HG03135 (cell line): ENCODE data around the gene HEG1.

Experiments used
- ATAC-seq: cut with Tn5 transposase; IDR thresholded peaks from one replicate; pipeline ENCODE4 v1.9.1; 2021; ENCODE audit warnings: mild to moderate bottlenecking, moderate library complexity; ENCODE audit not compliant: unreplicated experiment

The HEG1 gene

GRCh38 chr3:125023833-125024555 is 31.8 kb downstream of the HEG1 start:
- ATAC-seq = no peak

DNA sequence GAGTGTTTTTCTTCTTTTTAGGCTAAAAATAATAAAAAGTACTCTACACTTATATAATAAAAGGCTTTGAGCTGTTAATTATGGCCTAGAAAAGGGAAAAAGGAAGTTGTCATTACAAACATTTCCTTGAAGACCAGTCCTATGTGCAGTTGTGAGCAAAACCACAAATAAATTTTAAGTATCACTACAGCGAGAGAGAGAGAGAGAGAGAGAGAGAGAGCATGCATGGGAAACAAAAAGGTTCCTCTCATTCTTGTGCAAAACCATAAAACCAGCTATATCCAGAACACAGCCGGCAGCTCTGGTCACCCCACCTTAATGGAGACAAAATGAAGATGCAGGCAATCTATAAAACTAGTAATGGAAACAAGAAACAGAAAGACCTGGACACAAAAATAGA is 33.6 kb downstream of the HEG1 start:
- no peak for ATAC-seq

GRCh38 chr3:125019271-125019670 is 36.5 kb downstream of the HEG1 start:
- no peak for ATAC-seq

DNA sequence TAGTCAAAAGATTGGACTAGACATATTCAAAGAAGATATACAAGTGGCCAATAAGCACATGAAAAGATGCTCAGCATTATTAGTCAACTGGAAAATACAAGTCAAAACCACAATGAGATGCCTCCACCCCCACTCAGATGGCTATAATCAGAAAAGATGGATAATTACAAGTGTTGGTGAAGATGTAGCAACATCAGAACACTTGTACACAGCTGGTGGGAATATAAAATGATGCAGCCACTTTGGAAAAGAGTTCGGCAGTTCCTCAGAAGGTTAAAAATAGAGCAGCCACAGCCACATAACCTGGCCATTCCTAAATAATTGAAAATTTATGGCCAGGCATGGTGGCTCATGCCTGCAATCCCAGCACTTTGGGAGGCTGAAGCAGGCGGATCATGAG is 38.4 kb downstream of the HEG1 start:
- no peak for ATAC-seq

DNA sequence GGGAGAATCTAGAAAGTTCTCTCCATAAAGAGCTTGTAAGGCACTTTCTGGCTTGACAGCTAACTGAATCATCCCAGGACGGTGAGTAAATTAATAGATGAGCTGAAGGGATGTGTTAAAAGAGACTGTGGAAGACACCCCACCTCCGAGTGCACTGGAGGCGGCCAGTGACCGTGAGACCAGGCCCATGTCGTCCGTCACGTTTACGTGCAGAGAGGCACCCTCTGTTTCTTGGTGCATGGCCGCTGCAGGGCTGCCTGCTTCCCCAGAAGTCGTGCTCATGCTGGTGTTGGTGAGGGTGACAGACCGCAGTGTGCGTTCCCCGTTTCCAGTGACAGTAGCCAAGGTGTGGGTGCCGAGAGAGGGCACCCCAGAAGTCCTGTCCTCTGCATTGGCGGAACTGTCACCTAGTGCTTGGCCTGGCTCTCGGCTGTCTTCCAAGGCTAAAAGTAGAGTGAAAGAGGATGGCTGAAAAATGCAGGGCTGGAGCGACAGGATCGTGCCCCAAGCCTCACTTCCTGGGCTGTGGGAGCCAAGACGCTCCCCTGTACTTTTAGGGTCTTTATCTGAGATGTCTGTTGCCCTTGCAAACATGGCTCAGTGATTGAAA is 41.1 kb downstream of the HEG1 start:
- no peak for ATAC-seq

DNA sequence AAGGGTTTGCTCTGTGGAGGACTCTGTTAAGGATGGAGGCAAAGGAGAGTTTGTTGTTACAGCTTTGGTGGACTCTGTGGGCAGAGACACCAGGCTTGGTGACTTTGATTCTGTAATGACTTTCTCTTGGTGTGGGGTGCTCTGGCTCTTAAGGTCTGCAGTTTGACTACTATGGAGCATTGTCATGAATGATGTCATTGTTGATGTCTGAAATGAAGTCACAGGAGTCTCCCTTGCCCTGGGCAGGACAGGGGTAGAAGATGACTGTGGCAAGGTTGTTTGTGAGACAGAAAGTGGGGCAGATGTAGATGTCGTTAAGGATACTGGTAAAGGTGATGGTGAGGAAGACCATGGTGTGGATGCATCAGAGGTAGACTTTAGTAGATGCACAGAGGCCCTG is 42.7 kb downstream of the HEG1 start:
- no peak for ATAC-seq

DNA sequence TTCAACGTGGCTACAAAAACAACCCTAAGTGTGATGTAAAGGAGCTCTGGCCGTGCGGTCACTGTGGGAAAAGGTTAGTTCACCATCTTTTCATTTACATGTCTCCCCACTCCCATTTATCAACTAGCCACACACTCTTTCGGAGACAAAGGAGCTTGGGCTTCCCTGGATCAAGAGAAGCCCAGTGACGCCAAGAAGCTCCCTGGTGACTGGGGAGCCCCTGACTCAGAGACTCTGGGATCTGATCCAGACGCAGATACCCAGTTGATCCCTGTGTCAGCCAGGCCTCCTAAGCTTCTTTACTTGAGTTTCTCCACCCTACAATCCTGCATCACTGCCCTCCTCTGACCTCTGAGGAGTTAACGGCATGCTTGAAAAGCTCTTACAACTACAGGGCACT is 43.9 kb downstream of the HEG1 start:
- ATAC-seq = no peak

GRCh38 chr3:125010393-125010792 is 45.4 kb downstream of the HEG1 start:
- ATAC-seq = no peak

GRCh38 chr3:125008766-125009165 is 47.0 kb downstream of the HEG1 start:
- ATAC-seq = no peak

GRCh38 chr3:125006291-125006731 is 49.5 kb downstream of the HEG1 start:
- ATAC-seq = no peak

GRCh38 chr3:125005676-125006075 is 50.1 kb downstream of the HEG1 start:
- ATAC-seq = no peak

DNA sequence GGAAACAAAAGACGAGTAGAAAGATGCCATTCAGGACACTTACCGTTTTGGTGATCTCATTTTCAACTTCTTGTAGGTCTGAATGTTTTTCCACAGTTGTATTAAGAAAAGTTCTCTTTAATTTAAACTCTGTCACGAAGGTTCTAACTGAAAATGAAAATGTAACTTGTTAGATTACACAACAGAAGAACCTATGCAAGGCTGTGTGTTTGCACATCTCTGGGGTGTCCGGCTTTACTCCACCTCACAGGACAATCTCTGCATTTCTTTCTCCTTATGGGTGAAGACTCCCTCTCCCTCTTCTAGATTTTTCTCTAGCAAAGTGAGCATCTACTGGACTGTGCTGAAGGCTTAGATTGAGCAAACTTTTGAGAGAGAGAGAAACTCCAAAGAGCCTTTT is 50.6 kb downstream of the HEG1 start:
- no peak for ATAC-seq

- ATAC-seq = no peak
Measured at GRCh38 chr3:125003859-125004595, 51.8 kb downstream of the HEG1 start.

DNA sequence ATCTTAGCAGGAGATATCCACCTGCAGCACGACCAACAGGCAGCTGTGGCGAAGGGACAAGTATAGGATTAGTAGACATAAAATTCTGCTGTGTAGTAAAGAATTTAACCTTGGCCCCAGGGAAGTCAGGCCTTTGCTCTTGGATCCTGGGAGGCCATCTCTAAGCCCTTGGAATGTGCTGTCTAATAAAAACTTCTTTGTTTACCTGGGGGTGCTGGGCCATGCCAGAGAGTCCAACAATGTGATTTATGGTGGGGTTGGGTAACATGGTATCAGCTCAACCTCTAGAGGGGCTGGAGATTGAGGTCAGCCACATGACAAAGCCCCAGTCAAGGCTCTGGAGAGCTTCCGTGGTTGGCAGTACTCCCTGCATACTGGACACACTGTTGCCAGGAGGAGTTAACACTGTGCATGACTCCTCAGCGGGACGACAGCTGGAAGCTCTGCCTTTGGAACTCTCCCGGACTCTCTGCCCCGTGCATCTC is 52.4 kb downstream of the HEG1 start:
- ATAC-seq = no peak

DNA sequence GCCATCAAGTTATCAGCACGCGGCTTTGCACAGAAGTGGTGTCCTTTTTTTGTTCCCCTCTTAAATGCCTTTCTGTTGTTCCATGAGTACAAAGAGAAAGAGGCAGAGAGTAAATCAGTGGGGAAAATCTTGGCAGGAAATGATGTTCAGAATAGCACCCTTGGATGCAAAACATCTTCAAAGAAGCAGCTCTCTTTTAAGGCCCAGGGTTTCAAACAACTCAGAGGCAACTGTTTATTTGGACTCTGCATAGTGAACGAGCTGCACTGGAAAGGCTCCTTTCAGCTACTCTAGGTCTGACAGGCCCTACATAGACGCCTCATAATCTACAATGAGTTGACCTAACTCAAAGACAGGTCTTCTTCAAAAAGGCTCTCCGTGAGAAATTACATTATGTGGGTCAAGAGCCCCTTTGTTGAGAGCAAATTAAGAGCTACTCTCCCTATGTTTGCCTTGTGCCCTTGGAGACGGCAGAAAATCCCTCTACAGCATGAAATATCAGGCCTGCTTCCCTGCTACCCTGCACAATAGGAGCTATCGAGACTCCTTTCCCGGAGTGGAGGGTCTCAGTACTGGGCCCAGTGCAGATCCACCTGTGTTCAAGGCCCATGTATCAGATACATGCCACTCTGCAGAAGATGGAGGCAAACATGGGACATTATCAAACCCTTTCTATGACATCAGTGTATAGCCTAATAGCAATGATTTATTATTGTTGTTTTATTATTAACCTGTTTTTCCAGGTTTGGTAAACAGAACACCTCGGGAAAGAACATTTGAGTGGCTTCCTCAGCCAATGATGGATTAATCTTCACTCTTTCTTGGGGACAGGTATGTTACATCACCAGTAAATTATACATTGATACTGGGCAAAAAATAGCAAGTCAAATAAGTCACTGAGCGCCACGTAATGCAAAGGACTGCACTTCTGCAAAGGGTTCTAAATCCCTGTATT is 53.1 kb downstream of the HEG1 start:
- no peak for ATAC-seq

DNA sequence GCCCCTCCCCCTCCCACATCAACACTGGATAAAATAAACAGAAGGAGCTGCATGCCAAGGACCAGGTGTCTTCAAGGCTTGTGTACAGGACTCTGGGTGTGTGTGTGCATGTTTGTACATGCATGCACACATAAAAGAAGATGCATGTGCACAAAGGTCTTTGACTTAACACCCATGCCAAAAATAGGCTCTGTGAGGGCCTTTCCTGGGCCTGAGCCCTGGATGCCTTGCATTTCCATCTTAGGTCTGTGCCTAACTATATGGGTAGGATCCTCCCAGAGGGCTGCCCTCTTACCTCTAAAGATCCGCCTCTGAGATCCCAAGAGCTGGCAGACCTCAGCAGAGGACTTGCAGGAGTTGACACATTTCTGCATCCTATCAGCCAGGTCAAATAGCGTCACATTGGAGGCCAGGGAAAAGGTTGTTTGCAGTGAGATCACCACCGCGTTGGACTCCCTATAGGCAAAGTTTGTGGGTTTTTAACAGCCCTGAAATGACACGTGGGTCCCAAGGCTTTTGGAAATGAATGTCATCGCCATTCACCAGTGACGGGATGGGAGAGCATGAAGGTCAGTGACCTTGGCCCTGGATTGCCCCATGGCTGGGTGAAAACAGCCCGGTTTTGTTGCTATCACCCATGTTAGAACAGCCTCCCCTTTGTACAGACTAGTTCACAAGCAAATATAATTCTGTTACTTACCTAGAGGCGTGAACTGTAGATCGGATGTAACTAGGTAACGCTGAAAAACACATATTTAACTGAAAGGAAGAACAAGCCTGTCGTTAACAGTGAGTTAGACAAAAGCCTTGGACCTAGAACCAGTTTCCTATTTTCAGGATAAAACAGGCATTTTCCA is 54.0 kb downstream of the HEG1 start:
- ATAC-seq = no peak

- no peak for ATAC-seq
Measured at GRCh38 chr3:125000661-125001060, 55.1 kb downstream of the HEG1 start.

- ATAC-seq = no peak
Measured at GRCh38 chr3:124999897-125000435, 55.8 kb downstream of the HEG1 start.

- ATAC-seq = no peak
Measured at GRCh38 chr3:124999317-124999716, 56.5 kb downstream of the HEG1 start.

DNA sequence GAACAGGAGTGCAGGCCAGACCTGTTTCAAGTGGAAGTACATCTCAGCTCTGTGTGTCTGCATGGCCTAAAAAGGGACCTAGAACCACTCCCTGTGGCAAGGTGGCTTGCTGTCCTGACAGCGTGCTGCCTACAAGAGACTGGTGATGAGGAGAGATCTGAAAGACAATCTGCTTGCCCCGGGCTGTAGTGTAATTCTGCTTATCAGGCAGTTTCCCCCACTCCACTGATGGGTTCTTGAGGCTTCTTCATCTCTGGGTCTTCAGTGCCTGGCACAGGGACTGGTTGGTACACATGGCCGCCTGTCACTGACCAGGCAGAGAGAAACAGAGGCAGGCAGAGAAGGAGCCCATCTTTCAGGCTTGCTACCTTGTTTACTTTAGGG is 57.6 kb downstream of the HEG1 start:
- no peak for ATAC-seq
